ENCODE measurements around the gene BRINP2.

Gene BRINP2

GRCh38 chr1:177246710-177247580 lies 76.2 kb downstream of the BRINP2 start:
- no peak for DNase-seq (ENCODE audit: low spot score)
- H3K27ac ChIP-seq, result peak overlapping the region; percentile 48 to 67
- H3K4me3 ChIP-seq, result peak overlapping the region; percentile 51
- no peak for TF ChIP-seq CTCF (IDR thresholded peaks at IDR 0.05)

GRCh38 chr1:177247623-177248176 lies 76.9 kb downstream of the BRINP2 start:
- TF ChIP-seq CTCF (IDR thresholded peaks at IDR 0.05), result no peak
- no peak for DNase-seq (ENCODE audit: low spot score)
- Histone ChIP-seq H3K27ac (peak overlapping the region in 1 of 2 donors; percentile 67), H3K4me3 (peak overlapping the region; percentile 14)

GRCh38 chr1:177248258-177248657 lies 77.5 kb downstream of the BRINP2 start:
- H3K27ac ChIP-seq, result no peak overlapping the region
- H3K4me3 ChIP-seq, result no peak overlapping the region
- DNase-seq (ENCODE audit: low spot score), result no peak
- no peak for TF ChIP-seq CTCF (IDR thresholded peaks at IDR 0.05)

- no peak for TF ChIP-seq CTCF (IDR thresholded peaks at IDR 0.05)
- Histone ChIP-seq H3K27ac (no peak overlapping the region), H3K4me3 (no peak overlapping the region)
- no peak for DNase-seq (ENCODE audit: low spot score)
Observed at GRCh38 chr1:177249231-177249630, 78.5 kb downstream of the BRINP2 start.

- DNase-seq (ENCODE audit: low spot score), result no peak
- TF ChIP-seq CTCF (IDR thresholded peaks at IDR 0.05), result no peak
- Histone ChIP-seq H3K27ac (no peak overlapping the region), H3K4me3 (no peak overlapping the region)
Observed at GRCh38 chr1:177252877-177253276, 82.1 kb downstream of the BRINP2 start.

GRCh38 chr1:177255411-177255810 lies 84.7 kb downstream of the BRINP2 start:
- H3K4me3 ChIP-seq, result no peak overlapping the region
- TF ChIP-seq CTCF (IDR thresholded peaks at IDR 0.05), result no peak
- no peak overlapping the region for H3K27ac ChIP-seq
- DNase-seq (ENCODE audit: low spot score), result no peak
